ENCODE results near the gene TMEM121. TPM values are rescaled to one million over a fixed set of nuclear protein-coding genes. Genes with fewer than 3 reads are reported as not detected.

TMEM121 gene
- total and polyA plus RNA-seq, 11 donors, result 1.0 to 4.4 (median 1.9) TPM

DNA sequence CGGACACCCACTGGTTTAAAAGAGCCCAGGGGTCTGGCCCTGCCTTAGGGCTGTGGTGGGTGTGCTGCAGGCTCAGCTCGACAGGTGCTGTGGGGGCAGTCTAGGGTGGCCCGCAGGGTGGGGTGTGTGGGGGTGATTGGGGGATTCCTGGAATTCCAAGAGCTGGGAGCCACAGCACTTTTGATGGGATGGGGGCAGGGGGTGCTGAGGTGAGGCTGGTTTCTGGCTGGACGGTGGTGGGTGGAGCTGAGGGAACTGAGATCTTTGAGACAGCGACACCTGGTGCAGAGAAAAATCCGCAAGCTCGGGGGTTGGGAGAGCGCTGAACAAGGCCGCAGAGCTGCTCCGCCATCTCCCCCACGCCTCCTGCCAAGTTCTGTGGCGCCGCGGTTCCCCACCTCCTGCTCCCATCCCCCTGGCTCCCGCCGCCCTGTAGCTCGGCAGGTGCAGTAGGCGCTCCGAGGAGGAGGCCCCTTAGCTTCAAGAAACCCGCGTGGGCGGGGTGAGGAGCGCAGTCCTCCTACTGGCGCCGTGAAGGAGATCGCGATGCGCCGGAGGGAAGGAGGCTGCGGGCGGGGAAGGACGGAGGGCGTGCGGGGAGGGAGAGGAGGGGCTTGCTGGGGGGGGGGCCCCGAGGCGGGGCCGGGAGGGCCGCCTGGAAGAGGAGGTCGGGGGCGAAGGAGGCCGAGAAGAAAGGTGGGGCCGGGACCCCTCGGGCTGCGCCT, 36.7 kb upstream of the TMEM121 start:
- Histone ChIP-seq H3K36me3 (peaks cover 0 to 9% (median 0%) of the 10 kb centered on the region in 9 donors), H3K27me3 (no peaks in the 10 kb centered on the region), H3K27ac (peak overlapping the region; percentile 48 to 100 (median 96)), H3K4me1 (peaks cover 13 to 73% (median 58%) of the 10 kb centered on the region in 12 donors), H3K9me3 (no peaks in the 10 kb centered on the region), H3K4me3 (peak overlapping the region; percentile 40 to 85 (median 70))
- ATAC-seq (peak; percentile 3 to 31 (median 16)), DNase-seq (peak; percentile 84 to 90 (median 89))
- WGBS, 4 donors, result 1 to 4% (median 2%) methylated on average over 15 to 44 of the region's 44 CpGs
- TF ChIP-seq, protein P1, sequence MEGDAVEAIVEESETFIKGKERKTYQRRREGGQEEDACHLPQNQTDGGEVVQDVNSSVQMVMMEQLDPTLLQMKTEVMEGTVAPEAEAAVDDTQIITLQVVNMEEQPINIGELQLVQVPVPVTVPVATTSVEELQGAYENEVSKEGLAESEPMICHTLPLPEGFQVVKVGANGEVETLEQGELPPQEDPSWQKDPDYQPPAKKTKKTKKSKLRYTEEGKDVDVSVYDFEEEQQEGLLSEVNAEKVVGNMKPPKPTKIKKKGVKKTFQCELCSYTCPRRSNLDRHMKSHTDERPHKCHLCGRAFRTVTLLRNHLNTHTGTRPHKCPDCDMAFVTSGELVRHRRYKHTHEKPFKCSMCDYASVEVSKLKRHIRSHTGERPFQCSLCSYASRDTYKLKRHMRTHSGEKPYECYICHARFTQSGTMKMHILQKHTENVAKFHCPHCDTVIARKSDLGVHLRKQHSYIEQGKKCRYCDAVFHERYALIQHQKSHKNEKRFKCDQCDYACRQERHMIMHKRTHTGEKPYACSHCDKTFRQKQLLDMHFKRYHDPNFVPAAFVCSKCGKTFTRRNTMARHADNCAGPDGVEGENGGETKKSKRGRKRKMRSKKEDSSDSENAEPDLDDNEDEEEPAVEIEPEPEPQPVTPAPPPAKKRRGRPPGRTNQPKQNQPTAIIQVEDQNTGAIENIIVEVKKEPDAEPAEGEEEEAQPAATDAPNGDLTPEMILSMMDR (IDR thresholded peaks at IDR 0.05), result peak; percentile 36 to 79 (median 58)
- no peak for TF ChIP-seq POLR2A (IDR thresholded peaks at IDR 0.05)
- intact Hi-C loops (cut with DNase I), result loop anchor here (1.0 to 10.0 kb wide), 13 partner anchors 15 to 187 kb away; partner anchors contain the start of genes CRIP2 (in 2 of the 10), BRF1 (in 1 of the 10), MTA1 (in 1 of the 10) and PACS2 (in 1 of the 10)

DNA sequence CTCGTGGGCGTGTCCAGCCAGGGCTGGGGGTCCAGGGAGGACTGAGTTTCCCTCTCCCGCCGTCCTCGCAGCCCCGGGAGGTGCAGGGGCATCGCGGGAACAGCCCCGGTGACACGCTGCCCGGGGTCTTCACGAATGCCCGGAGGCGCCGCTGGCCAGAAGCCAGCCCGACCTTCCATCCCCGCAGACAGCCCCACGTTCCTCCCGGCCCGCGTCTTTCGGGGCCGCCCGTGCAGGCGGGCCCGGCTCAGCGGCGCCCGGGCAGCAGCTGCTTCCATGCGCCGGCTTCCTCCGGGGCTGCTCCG, 36.2 kb upstream of the TMEM121 start:
- intact Hi-C loops (cut with DNase I), result loop anchor here in 7 of 10 donors (1.0 to 5.0 kb wide), 9 partner anchors 37 to 188 kb away; partner anchors contain the start of genes BRF1 (in 1 of the 7), PACS2 (in 1 of the 7), TEX22 (in 1 of the 7) and TMEM121 (in 1 of the 7)
- H3K9me3 ChIP-seq, result no peaks in the 10 kb centered on the region
- no peaks in the 10 kb centered on the region for H3K27me3 ChIP-seq
- H3K36me3 ChIP-seq, result peaks cover 0 to 9% (median 0%) of the 10 kb centered on the region in 9 donors
- peak in 1 of 5 donors; percentile 69 for DNase-seq
- peak overlapping the region; percentile 40 to 85 (median 70) for H3K4me3 ChIP-seq
- TF ChIP-seq POLR2A (IDR thresholded peaks at IDR 0.05), result no peak
- TF ChIP-seq, protein P1 (IDR thresholded peaks at IDR 0.05), result no peak
- H3K4me1 ChIP-seq, result peaks cover 13 to 70% (median 53%) of the 10 kb centered on the region in 12 donors
- WGBS, 4 donors, result 0 to 5% (median 1%) methylated on average over 4 to 33 of the region's 33 CpGs
- peak overlapping the region; percentile 48 to 100 (median 96) for H3K27ac ChIP-seq
- ATAC-seq, result no peak

DNA sequence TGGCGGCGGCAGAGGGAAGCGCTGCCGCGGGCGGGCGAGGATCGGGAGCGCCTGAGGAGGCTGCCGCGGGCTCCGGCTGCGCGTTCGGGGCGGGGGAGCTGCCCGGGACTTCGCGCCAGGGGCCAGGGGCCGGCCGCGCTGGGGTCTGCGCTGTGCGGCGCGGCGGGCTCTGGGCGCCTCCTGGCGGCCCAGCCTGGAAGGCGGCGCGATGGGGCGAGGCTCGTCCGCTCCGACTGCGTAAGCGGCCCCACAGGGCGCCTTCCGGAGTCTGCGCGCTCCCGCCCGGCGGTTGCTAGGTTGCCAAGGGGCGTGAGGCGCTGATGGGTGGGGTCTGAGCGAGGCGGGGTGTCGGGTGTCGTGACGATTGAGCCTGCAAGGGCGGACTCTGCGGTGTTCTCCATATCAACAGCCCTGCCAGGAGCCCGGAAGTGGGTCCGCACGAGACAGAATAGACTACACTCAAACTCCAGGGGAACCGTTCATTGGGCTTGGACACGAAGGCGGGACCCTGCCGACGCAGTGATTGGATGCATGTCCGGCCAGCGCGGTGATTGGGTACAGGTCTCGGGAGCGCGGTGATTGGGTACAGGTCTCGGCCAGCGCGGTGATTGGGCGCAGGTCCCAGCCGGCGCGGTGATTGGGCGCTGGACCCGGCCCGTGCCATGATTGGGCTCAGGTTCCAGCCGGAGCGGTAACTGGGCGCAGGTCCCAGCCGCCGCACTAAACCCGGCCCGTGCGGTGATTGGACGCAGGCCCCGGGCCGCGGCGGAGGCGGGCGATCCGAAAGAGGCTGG, 35.6 kb upstream of the TMEM121 start, which contains the start of gene TEDC1:
TSS of gene TEDC1 (plus strand) at position 675 of the 794 bp plus-strand sequence. CDS start 130 bp downstream, outside the sequence.
- Histone ChIP-seq H3K27ac (peak within 1 kb of the TSS; percentile 51 to 100 (median 96)), H3K9me3 (no peaks in the 10 kb centered on the region), H3K4me3 (peak within 1 kb of the TSS; percentile 40 to 86 (median 72)), H3K27me3 (no peaks in the 10 kb centered on the region), H3K4me1 (peaks cover 13 to 70% (median 49%) of the 10 kb centered on the region in 12 donors), H3K36me3 (peaks cover 0 to 9% (median 0%) of the 10 kb centered on the region in 9 donors)
- WGBS, 4 donors, result 0 to 1% (median 0%) methylated on average over 26 to 94 of the region's 94 CpGs
- intact Hi-C loops (cut with DNase I), result loop anchor here in 7 of 10 donors (1.0 to 5.0 kb wide), 9 partner anchors 37 to 188 kb away; partner anchors contain the start of genes BRF1 (in 1 of the 7), PACS2 (in 1 of the 7), TEX22 (in 1 of the 7) and TMEM121 (in 1 of the 7)
- TF ChIP-seq POLR2A (IDR thresholded peaks at IDR 0.05), result peak in 1 of 2 donors; percentile 40
- TF ChIP-seq, protein P1 (IDR thresholded peaks at IDR 0.05), result peak; percentile 54 to 98 (median 88)
- ATAC-seq (peak; percentile 78 to 91 (median 87)), DNase-seq (peak; percentile 100)

All from heart left ventricle (tissue), 16 donors.